ENCODE measurements around the gene STATH. TPM values are rescaled to one million over a fixed set of nuclear protein-coding genes. Genes with fewer than 3 reads are reported as not detected.
"Not testable (repeated sequence)": the region's sequence is repeated elsewhere in the genome, so short reads cannot be mapped to it uniquely, and the experiment has no call there.

The STATH gene
- total RNA-seq, 6 donors from 2014 or later, result not detected

- ATAC-seq (ENCODE audit: low FRiP score in 2 of 2) (no peak), DNase-seq (no peak)
- no peaks in the 10 kb centered on the region for H3K36me3 ChIP-seq
- no peak overlapping the region for H3K4me3 ChIP-seq
- H3K27me3 ChIP-seq, result no peaks in the 10 kb centered on the region
- H3K9me3 ChIP-seq, result no peaks in the 10 kb centered on the region
- no peak for TF ChIP-seq EP300 (IDR thresholded peaks at IDR 0.05)
- TF ChIP-seq POLR2A (IDR thresholded peaks at IDR 0.05), result no peak
- no peak for TF ChIP-seq POLR2AphosphoS5 (IDR thresholded peaks at IDR 0.05)
- no peak for TF ChIP-seq CTCF (IDR thresholded peaks at IDR 0.05)
- H3K27ac ChIP-seq, result no peak overlapping the region
- 36 to 48% methylated on average over 3 of the region's 3 CpGs for WGBS, 2 donors
- H3K4me1 ChIP-seq, result no peaks in the 10 kb centered on the region
Observed at GRCh38 chr4:70008771-70009170, 13.0 kb downstream of the STATH start.

GRCh38 chr4:70019006-70019405 lies 23.2 kb downstream of the STATH start:
- H3K4me1 ChIP-seq; ATAC-seq (ENCODE audit: low FRiP score in 2 of 2); H3K27me3 ChIP-seq; H3K4me3 ChIP-seq; DNase-seq; H3K9me3 ChIP-seq; H3K36me3 ChIP-seq; H3K27ac ChIP-seq: not testable (repeated sequence)
- WGBS, 2 donors, result 83% methylated on average over 10 of the region's 10 CpGs

GRCh38 chr4:70023218-70023617 lies 27.5 kb downstream of the STATH start:
- 74 to 76% methylated on average over 2 of the region's 2 CpGs for WGBS, 2 donors
- H3K27ac ChIP-seq, result no peak overlapping the region
- ATAC-seq (ENCODE audit: low FRiP score in 2 of 2) (no peak), DNase-seq (no peak)
- H3K9me3 ChIP-seq, result no peaks in the 10 kb centered on the region
- H3K4me1 ChIP-seq, result no peaks in the 10 kb centered on the region
- H3K27me3 ChIP-seq, result no peaks in the 10 kb centered on the region
- no peaks in the 10 kb centered on the region for H3K36me3 ChIP-seq
- no peak for TF ChIP-seq EP300 (IDR thresholded peaks at IDR 0.05)
- no peak for TF ChIP-seq CTCF (IDR thresholded peaks at IDR 0.05)
- TF ChIP-seq POLR2AphosphoS5 (IDR thresholded peaks at IDR 0.05), result no peak
- TF ChIP-seq POLR2A (IDR thresholded peaks at IDR 0.05), result no peak
- no peak overlapping the region for H3K4me3 ChIP-seq

GRCh38 chr4:70027011-70027410 lies 31.2 kb downstream of the STATH start:
- no peaks in the 10 kb centered on the region for H3K36me3 ChIP-seq
- TF ChIP-seq CTCF (IDR thresholded peaks at IDR 0.05), result no peak
- no peak for TF ChIP-seq POLR2AphosphoS5 (IDR thresholded peaks at IDR 0.05)
- no peak overlapping the region for H3K4me3 ChIP-seq
- DNase-seq (no peak), ATAC-seq (ENCODE audit: low FRiP score in 2 of 2) (no peak)
- 84 to 85% methylated on average over 5 of the region's 5 CpGs for WGBS, 2 donors
- H3K4me1 ChIP-seq, result no peaks in the 10 kb centered on the region
- H3K27me3 ChIP-seq, result no peaks in the 10 kb centered on the region
- H3K9me3 ChIP-seq, result no peaks in the 10 kb centered on the region
- H3K27ac ChIP-seq, result no peak overlapping the region

- not testable (repeated sequence) for H3K27ac ChIP-seq; H3K4me1 ChIP-seq; H3K36me3 ChIP-seq; H3K9me3 ChIP-seq; DNase-seq; H3K4me3 ChIP-seq; H3K27me3 ChIP-seq; ATAC-seq (ENCODE audit: low FRiP score in 2 of 2)
- WGBS, 2 donors, result 83 to 90% methylated on average over 7 of the region's 7 CpGs
Observed at GRCh38 chr4:70028159-70028558, 32.4 kb downstream of the STATH start, which contains the start of gene HTN3. TSS of gene HTN3 (plus strand) at chr4:70028459. CDS start at chr4:70030741, 2,282 bp downstream.

GRCh38 chr4:70037559-70037958 lies 41.8 kb downstream of the STATH start:
- 34 to 93% methylated on average over 2 to 15 of the region's 18 CpGs for WGBS, 2 donors
- ATAC-seq (ENCODE audit: low FRiP score in 2 of 2); H3K27me3 ChIP-seq; H3K4me1 ChIP-seq; H3K9me3 ChIP-seq; H3K4me3 ChIP-seq; H3K27ac ChIP-seq; H3K36me3 ChIP-seq: not testable (repeated sequence)
- DNase-seq, result peak in 1 of 2 donors; percentile 54

- DNase-seq; H3K9me3 ChIP-seq; ATAC-seq (ENCODE audit: low FRiP score in 2 of 2); H3K4me3 ChIP-seq; H3K27me3 ChIP-seq; H3K4me1 ChIP-seq; H3K27ac ChIP-seq; H3K36me3 ChIP-seq: not testable (repeated sequence)
Observed at GRCh38 chr4:70039928-70040327, 44.2 kb downstream of the STATH start.

Data from upper lobe of left lung (tissue), 6 donors.